ENCODE measurements around the gene NOC2L. TPM values are rescaled to one million over a fixed set of nuclear protein-coding genes. Genes with fewer than 3 reads are reported as not detected.
"Not testable (repeated sequence)": the region's sequence is repeated elsewhere in the genome, so short reads cannot be mapped to it uniquely, and the experiment has no call there.

The NOC2L gene
- total RNA-seq, 4 donors from 2014 or later = 47.4 to 115 (median 74.2) TPM

DNA sequence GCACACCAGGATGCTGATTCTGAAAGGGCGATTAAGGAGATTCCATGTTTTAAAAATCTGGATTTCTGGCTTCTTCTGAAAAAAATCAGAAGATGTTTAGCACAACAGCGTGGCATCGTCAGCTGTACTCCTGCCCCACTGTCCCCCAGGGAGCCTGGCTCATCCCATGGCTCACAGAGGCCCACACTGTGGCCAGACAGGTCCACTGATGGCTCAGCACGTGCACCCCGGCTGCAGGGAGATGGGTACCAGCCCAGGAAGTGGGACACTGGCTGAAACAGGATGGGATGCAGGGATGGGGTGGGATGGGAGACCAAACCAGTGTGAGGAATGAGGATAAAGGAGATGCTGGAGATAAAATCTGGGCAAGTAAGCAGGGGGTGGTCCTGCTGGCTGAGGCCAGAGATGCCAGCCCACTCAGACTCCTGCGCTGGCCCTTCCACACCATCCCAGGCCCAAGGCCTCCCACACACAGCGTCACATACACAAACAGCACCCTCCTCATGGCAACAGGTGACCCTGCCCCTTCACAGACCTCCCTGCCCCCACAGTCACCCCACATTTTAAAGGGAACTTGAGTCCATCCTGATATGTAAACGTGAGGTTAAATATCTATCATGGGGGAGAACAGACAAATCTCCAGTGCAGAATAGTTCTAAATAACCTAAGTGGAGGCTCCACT lies 59.3 kb downstream of the NOC2L start:
- intact Hi-C loops (cut with DNase I; ENCODE audit: low total_unique reads) (no loop called here), in situ Hi-C loops (cut with MboI; ENCODE audit: low sequenced_read_pairs in 4 of 4) (no loop called here)
- TF ChIP-seq, protein P1, sequence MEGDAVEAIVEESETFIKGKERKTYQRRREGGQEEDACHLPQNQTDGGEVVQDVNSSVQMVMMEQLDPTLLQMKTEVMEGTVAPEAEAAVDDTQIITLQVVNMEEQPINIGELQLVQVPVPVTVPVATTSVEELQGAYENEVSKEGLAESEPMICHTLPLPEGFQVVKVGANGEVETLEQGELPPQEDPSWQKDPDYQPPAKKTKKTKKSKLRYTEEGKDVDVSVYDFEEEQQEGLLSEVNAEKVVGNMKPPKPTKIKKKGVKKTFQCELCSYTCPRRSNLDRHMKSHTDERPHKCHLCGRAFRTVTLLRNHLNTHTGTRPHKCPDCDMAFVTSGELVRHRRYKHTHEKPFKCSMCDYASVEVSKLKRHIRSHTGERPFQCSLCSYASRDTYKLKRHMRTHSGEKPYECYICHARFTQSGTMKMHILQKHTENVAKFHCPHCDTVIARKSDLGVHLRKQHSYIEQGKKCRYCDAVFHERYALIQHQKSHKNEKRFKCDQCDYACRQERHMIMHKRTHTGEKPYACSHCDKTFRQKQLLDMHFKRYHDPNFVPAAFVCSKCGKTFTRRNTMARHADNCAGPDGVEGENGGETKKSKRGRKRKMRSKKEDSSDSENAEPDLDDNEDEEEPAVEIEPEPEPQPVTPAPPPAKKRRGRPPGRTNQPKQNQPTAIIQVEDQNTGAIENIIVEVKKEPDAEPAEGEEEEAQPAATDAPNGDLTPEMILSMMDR (IDR thresholded peaks at IDR 0.05 in 4 of 5, conservative IDR thresholded peaks at IDR 0.05 in 1 of 5) = no peak
- TF ChIP-seq POLR2A (IDR thresholded peaks at IDR 0.05) = no peak
- ATAC-seq (no peak), DNase-seq (no peak)
- peaks cover 0 to under 1% of the 10 kb centered on the region in 2 donors for H3K4me1 ChIP-seq
- H3K9me3 ChIP-seq = no peaks in the 10 kb centered on the region
- H3K4me3 ChIP-seq = no peak overlapping the region
- no peaks in the 10 kb centered on the region for H3K36me3 ChIP-seq
- H3K27ac ChIP-seq = no peak overlapping the region
- peaks cover 6 to 25% (median 16%) of the 10 kb centered on the region in 3 donors for H3K27me3 ChIP-seq

DNA sequence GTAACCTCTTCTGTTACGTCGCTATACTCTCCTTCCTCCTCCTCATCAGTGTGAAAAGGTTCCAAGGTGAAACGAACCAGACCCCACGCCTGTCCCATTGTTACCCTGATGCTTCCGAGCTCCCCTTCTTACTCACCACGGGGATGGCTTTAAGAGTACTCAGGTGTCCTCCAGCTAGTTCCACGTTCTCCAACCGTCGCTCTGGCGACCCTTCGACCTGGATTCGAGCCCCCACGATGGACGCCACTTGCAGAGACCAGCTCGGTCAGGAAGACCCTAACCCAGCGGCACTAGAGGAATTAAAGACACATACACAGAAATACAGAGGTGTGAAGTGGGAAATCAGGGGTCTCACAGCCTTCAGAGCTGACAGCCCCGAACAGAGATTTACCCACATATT lies 61.1 kb downstream of the NOC2L start:
- in situ Hi-C loops (cut with MboI; ENCODE audit: low sequenced_read_pairs in 4 of 4); intact Hi-C loops (cut with DNase I; ENCODE audit: low total_unique reads); DNase-seq; H3K4me1 ChIP-seq; ATAC-seq; H3K4me3 ChIP-seq; H3K36me3 ChIP-seq; H3K9me3 ChIP-seq; H3K27ac ChIP-seq: not testable (repeated sequence)
- H3K27me3 ChIP-seq = peaks cover 0 to 27% (median 20%) of the 10 kb centered on the region in 3 donors

DNA sequence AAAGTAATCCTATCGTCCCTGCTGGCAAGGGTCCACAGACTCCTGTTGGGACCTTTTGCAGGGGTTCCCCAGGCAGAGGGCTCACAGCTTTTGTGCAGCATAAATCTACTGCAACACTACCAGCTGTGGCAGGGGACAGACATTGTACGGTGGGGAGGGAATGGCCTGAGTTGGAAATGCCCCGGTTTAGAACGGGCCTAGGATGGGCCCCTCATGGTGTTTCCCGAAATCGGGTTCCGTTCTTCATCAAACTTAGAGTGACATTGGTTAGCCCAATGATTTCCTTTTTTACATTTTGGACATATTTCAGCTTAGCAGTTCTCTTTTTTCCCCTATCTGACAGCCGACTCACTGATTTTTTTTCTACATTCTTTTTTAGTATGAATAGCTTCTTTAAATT lies 61.8 kb downstream of the NOC2L start:
- in situ Hi-C loops (cut with MboI; ENCODE audit: low sequenced_read_pairs in 4 of 4) = no loop called here
- H3K27me3 ChIP-seq = peaks cover 0 to 27% (median 20%) of the 10 kb centered on the region in 3 donors
- ATAC-seq = no peak

More for the DNA sequence above, 61.8 kb downstream of the NOC2L start:
- Histone ChIP-seq H3K27ac (no peak overlapping the region), H3K4me3 (no peak overlapping the region), H3K4me1 (no peaks in the 10 kb centered on the region), H3K36me3 (no peaks in the 10 kb centered on the region), H3K9me3 (no peaks in the 10 kb centered on the region)
- intact Hi-C loops (cut with DNase I; ENCODE audit: low total_unique reads) = no loop called here
- TF ChIP-seq, protein P1 (IDR thresholded peaks at IDR 0.05 in 4 of 5, conservative IDR thresholded peaks at IDR 0.05 in 1 of 5) = no peak
- no peak for TF ChIP-seq POLR2A (IDR thresholded peaks at IDR 0.05)
- no peak for DNase-seq

Other genes with a start within 250 kb of the NOC2L start
- gene SAMD11, start 35.3 kb downstream of the NOC2L start, total RNA-seq = under 1 TPM in 2 of 4 donors, not detected in 2; 0.17 to 0.38 TPM
- gene KLHL17, start 1.3 kb upstream of the NOC2L start, total RNA-seq = 1 to 10 TPM; 1.3 to 5.7 (median 2.3) TPM
- gene PLEKHN1, start 7.2 kb upstream of the NOC2L start, total RNA-seq = under 1 TPM in 1 of 4 donors, not detected in 3; 0.23 TPM
- 100 to 1,000 TPM in 2 of 4 donors, 10 to 100 TPM in 2; 38.9 to 218 (median 98.8) TPM for gene PERM1, start 22.8 kb upstream of the NOC2L start, total RNA-seq
- gene HES4, start 40.8 kb upstream of the NOC2L start, total RNA-seq = 10 to 100 TPM in 2 of 4 donors, 1 to 10 TPM in 2; 6.4 to 17.4 (median 9.5) TPM
- 10 to 100 TPM in 2 of 4 donors, 1 to 10 TPM in 2; 4.3 to 37.6 (median 10.2) TPM for gene ISG15, start 54.2 kb upstream of the NOC2L start, total RNA-seq
- gene AGRN, start 60.9 kb upstream of the NOC2L start, total RNA-seq = 1 to 10 TPM; 2.0 to 3.8 (median 3.1) TPM
- gene RNF223, start 115.0 kb upstream of the NOC2L start, total RNA-seq = not detected
- gene C1orf159, start 156.8 kb upstream of the NOC2L start, total RNA-seq = 1 to 10 TPM; 2.8 to 6.4 (median 5.3) TPM
- under 1 TPM in 2 of 4 donors, not detected in 2; 0.13 to 0.16 TPM for gene TTLL10, start 214.6 kb upstream of the NOC2L start, total RNA-seq
- gene TNFRSF18, start 247.3 kb upstream of the NOC2L start, total RNA-seq = not detected

All from gastrocnemius medialis (tissue), 4 donors.